HepG2 (cell line): ENCODE measurements around the gene HIVEP2. TPM values are rescaled to one million over a fixed set of nuclear protein-coding genes. Genes with fewer than 3 reads are reported as not detected.

Experiments used
- ATAC-seq: fragments of 200-7000 bp; cut with Tn5 transposase; 3 replicates; pipeline ENCODE4 v1.9.1; 2020; ENCODE audit warnings: mild to moderate bottlenecking, moderate library complexity
- BruUV-seq: library from RNA; stranded (reverse); fragments of 400-500 nt; replicated peaks from 2 replicates; lab custom pipeline; 2021; lab: Mats Ljungman, UMichigan
- CTCF ChIA-PET: fragments of 300-600 bp; formaldehyde crosslinking; extraction: SDS; loops from one replicate; lab custom pipeline; 2021; ENCODE audit warnings: low total read pairs, inconsistent platforms, low intra/inter-chr PET ratio; lab: Yijun Ruan, JAX
- POLR2A ChIA-PET: fragments of 350-600 bp; sonication (Branson Sonifier 250); formaldehyde crosslinking; loops from one replicate; lab custom pipeline; 2020; ENCODE audit warnings: antibody characterized with exemption, inconsistent platforms; lab: Yijun Ruan, JAX
- DNase-seq: peaks from one replicate; pipeline ENCODE4 v3.0.0-alpha.2; 2015; ENCODE audit warnings: low spot score
- FAIRE-seq: peaks from 3 replicates; lab custom pipeline; 2011; peaks lifted over from hg19 to GRCh38; lab: Jason Lieb, UNC
- H2AFZ ChIP-seq: one replicate; pipeline ENCODE4 v1.6.1; 2011; ENCODE audit warnings: low read length, inconsistent platforms
- H3K27ac ChIP-seq: fragments of 300-600 bp; 3 replicates; pipeline ENCODE4 v1.8.0; 2011; ENCODE audit warnings: mixed run types, mild to moderate bottlenecking, mixed read lengths, low read length, inconsistent platforms; ENCODE audit not compliant: insufficient read depth; ENCODE audit errors: extremely low read length
- H3K27me3 ChIP-seq, 2 experiments: fragments of 200-600 bp in 1 of 2; 2 replicates in 1 of 2; 3 replicates in 1 of 2; pipeline versions ENCODE4 v1.6.0 to v1.8.0; 2011; ENCODE audit warnings: low read length in 2 of 2, mild to moderate bottlenecking in 2 of 2, moderate library complexity in 2 of 2, inconsistent platforms in 1 of 2; ENCODE audit not compliant: insufficient read depth in 2 of 2, control insufficient read depth in 1 of 2
- H3K36me3 ChIP-seq, 2 experiments: fragments of 200-600 bp in 1 of 2; replicated peaks in 1 of 2; 2 replicates in 1 of 2; 3 replicates in 1 of 2; pipeline versions ENCODE4 v1.5.1 to v1.8.0; 2011; ENCODE audit warnings: low read length in 2 of 2, inconsistent platforms in 1 of 2; ENCODE audit not compliant: insufficient read depth in 2 of 2, control insufficient read depth in 1 of 2
- H3K4me1 ChIP-seq: 2 replicates; pipeline ENCODE4 v1.5.1; 2012; ENCODE audit warnings: low read length, inconsistent platforms; ENCODE audit not compliant: insufficient read depth
- H3K4me2 ChIP-seq: 2 replicates; pipeline ENCODE4 v1.6.0; 2011; ENCODE audit warnings: low read depth, low read length, inconsistent platforms
- H3K4me3 ChIP-seq, 3 experiments: fragments of 200-600 bp in 1 of 3; sonication (generic), shearing (Covaris generic) in 1 of 3; replicated peaks in 1 of 3; 2 replicates each; pipeline ENCODE4 v1.5.1; 2011 to 2016; ENCODE audit warnings: low read length in 3 of 3, inconsistent platforms in 2 of 3, low read depth in 2 of 3, mild to moderate bottlenecking in 2 of 3, control low read depth in 1 of 3, mixed read lengths in 1 of 3; ENCODE audit not compliant: insufficient read depth in 1 of 3
- H3K79me2 ChIP-seq: one replicate; pipeline ENCODE4 v1.6.1; 2011; ENCODE audit warnings: low read length, inconsistent platforms; ENCODE audit not compliant: insufficient read depth
- H3K9ac ChIP-seq: 2 replicates; pipeline ENCODE4 v1.6.0; 2011; ENCODE audit warnings: mild to moderate bottlenecking, low read depth, low read length, inconsistent platforms; ENCODE audit not compliant: insufficient read depth
- H3K9me3 ChIP-seq: 2 replicates; pipeline ENCODE4 v1.5.1; 2012; ENCODE audit warnings: mild to moderate bottlenecking, low read length
- H4K20me1 ChIP-seq: 2 replicates; pipeline ENCODE4 v1.6.0; 2011; ENCODE audit warnings: inconsistent platforms, mild to moderate bottlenecking, low read length, moderate library complexity; ENCODE audit not compliant: insufficient read depth
- ELK4 ChIP-seq: sonication (generic); formaldehyde crosslinking; IDR thresholded peaks from 2 replicates; pipeline ENCODE4 v1.9.0; 2021; ENCODE audit warnings: missing genetic modification reagents, borderline replicate concordance
- KAT8 ChIP-seq: IDR thresholded peaks from 2 replicates; pipeline ENCODE4 v1.6.1; 2016; ENCODE audit warnings: missing genetic modification reagents, missing compliant biosample characterization
- MBNL3 ChIP-seq: fragments of 250-450 bp; sonication (Bioruptor Pico); conservative IDR thresholded peaks from 2 replicates; pipeline ENCODE4 v1.8.0; 2022; ENCODE audit warnings: mild to moderate bottlenecking, inconsistent platforms
- MTF1 ChIP-seq: sonication (generic); formaldehyde crosslinking; IDR thresholded peaks from 2 replicates; pipeline ENCODE4 v1.5.0; 2020; ENCODE audit warnings: missing genetic modification reagents
- MYNN ChIP-seq: sonication (generic); formaldehyde crosslinking; IDR thresholded peaks from 2 replicates; pipeline ENCODE4 v1.4.0; 2020; ENCODE audit warnings: mild to moderate bottlenecking, low read depth, missing genetic modification reagents
- MZF1 ChIP-seq: sonication (generic); formaldehyde crosslinking; IDR thresholded peaks from 2 replicates; pipeline ENCODE4 v1.8.1; 2023; ENCODE audit warnings: mild to moderate bottlenecking, missing genetic modification reagents, borderline replicate concordance
- PHB2 ChIP-seq: fragments of 450-650 bp; IDR thresholded peaks from 2 replicates; pipeline ENCODE4 v1.6.1; 2018; ENCODE audit not compliant: partially characterized antibody
- PHF20 ChIP-seq: sonication (generic); formaldehyde crosslinking; IDR thresholded peaks from 2 replicates; pipeline ENCODE4 v1.5.0; 2020; ENCODE audit warnings: mild to moderate bottlenecking, missing genetic modification reagents
- ZNF230 ChIP-seq: sonication (generic); formaldehyde crosslinking; IDR thresholded peaks from 2 replicates; pipeline ENCODE4 v1.4.0; 2020; ENCODE audit warnings: mild to moderate bottlenecking, missing genetic modification reagents
- ZNF33B ChIP-seq: sonication (generic); formaldehyde crosslinking; IDR thresholded peaks from 2 replicates; pipeline ENCODE4 v1.5.1; 2020; ENCODE audit warnings: mild to moderate bottlenecking, missing genetic modification reagents
- ZNF432 ChIP-seq: sonication (generic); formaldehyde crosslinking; IDR thresholded peaks from 2 replicates; pipeline ENCODE4 v1.5.0; 2020; ENCODE audit warnings: missing genetic modification reagents, mild to moderate bottlenecking, borderline replicate concordance
- ZNF841 ChIP-seq: sonication (generic); formaldehyde crosslinking; IDR thresholded peaks from 2 replicates; pipeline ENCODE4 v1.8.1; 2023; ENCODE audit warnings: missing genetic modification reagents, borderline replicate concordance
- ZSCAN29 ChIP-seq: sonication (generic); formaldehyde crosslinking; conservative IDR thresholded peaks from 2 replicates; pipeline ENCODE4 v1.4.0; 2020; ENCODE audit warnings: mild to moderate bottlenecking, missing genetic modification reagents
- WGBS: methylation state at CpG from one replicate; pipeline ENCODE4 v1.1.6; 2017; ENCODE audit warnings: low lambda C conversion rate; 5-methylcytosine and 5-hydroxymethylcytosine counted together
- in situ Hi-C: cut with HindIII; loops from 2 replicates; pipeline ENCODE4 v1.10.0; 2017; ENCODE audit warnings: low pct_unique_long_range_greater_than_20kb; ENCODE audit not compliant: extremely low pct_ligation_motif_present
- intact Hi-C: fragments of 100-400 bp; cut with micrococcal nuclease; formaldehyde crosslinking; loops from one replicate; pipeline ENCODE4 v1.10.0; 2022; ENCODE audit not compliant: unreplicated experiment
- polyA plus RNA-seq, 8 experiments: library from polyadenylated mRNA; depleted of rRNA in 3 of 8; stranded (reverse) in 7 of 8; unstranded in 1 of 8; fragments of >200 nt; fragmentation: Illumina TruSeq in 4 of 8; extraction: Trizol in 4 of 8; gene quantifications; 2 replicates each; pipeline versions ENCODE4 v1.2.1 to v1.2.3, GENCODE V29; 2011 to 2016; ENCODE audit warnings: low read depth in 4 of 8, missing spikeins in 1 of 8, mixed read lengths in 1 of 8; ENCODE audit not compliant: insufficient read depth in 1 of 8
- total RNA-seq, 5 experiments: library from RNA; depleted of rRNA; stranded (reverse); fragments of >200 nt; fragmentation: Illumina TruSeq; extraction: Trizol; gene quantifications; 2 replicates each; pipeline ENCODE4 v1.2.3, GENCODE V29; 2016; ENCODE audit warnings: low read depth in 1 of 5
- TF ChIP-seq, protein P1 (sequence below): sonication (generic); formaldehyde crosslinking; IDR thresholded peaks from 2 replicates; pipeline ENCODE4 v1.4.0; 2020; ENCODE audit warnings: missing genetic modification reagents, borderline replicate concordance
- TF ChIP-seq, protein P2 (sequence below): sonication (generic); formaldehyde crosslinking; IDR thresholded peaks from 2 replicates; pipeline ENCODE4 v1.4.0; 2020; ENCODE audit warnings: missing genetic modification reagents
- TF ChIP-seq, protein P3 (sequence below): sonication (generic); formaldehyde crosslinking; IDR thresholded peaks from 2 replicates; pipeline ENCODE4 v1.4.0; 2020; ENCODE audit warnings: missing genetic modification reagents, low read depth, mild to moderate bottlenecking, borderline replicate concordance

HIVEP2 gene
- total and polyA plus RNA-seq, 2 of the 13 experiments (the other 11 are each of a cell fraction or from before 2014, with no cell fraction given): 3.4 to 12.9 TPM

GRCh38 chr6:142796571-142796970 lies 148.4 kb downstream of the HIVEP2 start:
- Histone ChIP-seq H3K4me2 (no peak overlapping the region), H3K4me1 (no peaks in the 10 kb centered on the region), H3K9ac (no peak overlapping the region)
- POLR2A ChIA-PET: no interaction called here
- TF ChIP-seq, protein P1, sequence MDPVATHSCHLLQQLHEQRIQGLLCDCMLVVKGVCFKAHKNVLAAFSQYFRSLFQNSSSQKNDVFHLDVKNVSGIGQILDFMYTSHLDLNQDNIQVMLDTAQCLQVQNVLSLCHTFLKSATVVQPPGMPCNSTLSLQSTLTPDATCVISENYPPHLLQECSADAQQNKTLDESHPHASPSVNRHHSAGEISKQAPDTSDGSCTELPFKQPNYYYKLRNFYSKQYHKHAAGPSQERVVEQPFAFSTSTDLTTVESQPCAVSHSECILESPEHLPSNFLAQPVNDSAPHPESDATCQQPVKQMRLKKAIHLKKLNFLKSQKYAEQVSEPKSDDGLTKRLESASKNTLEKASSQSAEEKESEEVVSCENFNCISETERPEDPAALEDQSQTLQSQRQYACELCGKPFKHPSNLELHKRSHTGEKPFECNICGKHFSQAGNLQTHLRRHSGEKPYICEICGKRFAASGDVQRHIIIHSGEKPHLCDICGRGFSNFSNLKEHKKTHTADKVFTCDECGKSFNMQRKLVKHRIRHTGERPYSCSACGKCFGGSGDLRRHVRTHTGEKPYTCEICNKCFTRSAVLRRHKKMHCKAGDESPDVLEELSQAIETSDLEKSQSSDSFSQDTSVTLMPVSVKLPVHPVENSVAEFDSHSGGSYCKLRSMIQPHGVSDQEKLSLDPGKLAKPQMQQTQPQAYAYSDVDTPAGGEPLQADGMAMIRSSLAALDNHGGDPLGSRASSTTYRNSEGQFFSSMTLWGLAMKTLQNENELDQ (CRISPR knock-in tag): no peak
- no peak for TF ChIP-seq ZNF230
- TF ChIP-seq ZNF33B (CRISPR knock-in tag): no peak
- no peak for TF ChIP-seq ZNF432 (CRISPR knock-in tag)
- no peak for TF ChIP-seq MBNL3 (CRISPR knock-in tag)
- no peak for TF ChIP-seq ZSCAN29 (CRISPR knock-in tag)
- TF ChIP-seq PHF20: no peak
- no peak for TF ChIP-seq KAT8 (CRISPR knock-in tag)
- TF ChIP-seq ELK4 (CRISPR knock-in tag): no peak
- TF ChIP-seq, protein P2, sequence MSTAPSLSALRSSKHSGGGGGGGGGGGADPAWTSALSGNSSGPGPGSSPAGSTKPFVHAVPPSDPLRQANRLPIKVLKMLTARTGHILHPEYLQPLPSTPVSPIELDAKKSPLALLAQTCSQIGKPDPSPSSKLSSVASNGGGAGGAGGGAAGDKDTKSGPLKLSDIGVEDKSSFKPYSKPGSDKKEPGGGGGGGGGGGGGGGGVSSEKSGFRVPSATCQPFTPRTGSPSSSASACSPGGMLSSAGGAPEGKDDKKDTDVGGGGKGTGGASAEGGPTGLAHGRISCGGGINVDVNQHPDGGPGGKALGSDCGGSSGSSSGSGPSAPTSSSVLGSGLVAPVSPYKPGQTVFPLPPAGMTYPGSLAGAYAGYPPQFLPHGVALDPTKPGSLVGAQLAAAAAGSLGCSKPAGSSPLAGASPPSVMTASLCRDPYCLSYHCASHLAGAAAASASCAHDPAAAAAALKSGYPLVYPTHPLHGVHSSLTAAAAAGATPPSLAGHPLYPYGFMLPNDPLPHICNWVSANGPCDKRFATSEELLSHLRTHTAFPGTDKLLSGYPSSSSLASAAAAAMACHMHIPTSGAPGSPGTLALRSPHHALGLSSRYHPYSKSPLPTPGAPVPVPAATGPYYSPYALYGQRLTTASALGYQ: no peak
- TF ChIP-seq MZF1 (CRISPR knock-in tag): no peak
- TF ChIP-seq PHB2: no peak
- no peak for TF ChIP-seq MYNN (CRISPR knock-in tag)
- TF ChIP-seq ZNF841: no peak
- no peak for TF ChIP-seq MTF1 (CRISPR knock-in tag)
- TF ChIP-seq, protein P3, sequence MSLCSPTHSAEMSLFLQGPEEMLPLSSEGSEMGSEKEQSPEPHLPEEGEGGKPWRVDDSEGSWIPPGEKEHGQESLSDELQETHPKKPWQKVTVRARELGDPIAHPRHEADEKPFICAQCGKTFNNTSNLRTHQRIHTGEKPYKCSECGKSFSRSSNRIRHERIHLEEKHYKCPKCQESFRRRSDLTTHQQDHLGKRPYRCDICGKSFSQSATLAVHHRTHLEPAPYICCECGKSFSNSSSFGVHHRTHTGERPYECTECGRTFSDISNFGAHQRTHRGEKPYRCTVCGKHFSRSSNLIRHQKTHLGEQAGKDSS (CRISPR knock-in tag): no peak
- TF ChIP-seq, all 625 proteins: peak for 0
- Histone ChIP-seq H3K79me2 (no peaks in the 10 kb centered on the region), H3K9me3 (no peaks in the 10 kb centered on the region), H3K36me3 (no peaks in the 10 kb centered on the region; a peak in 1 of 5 replicates), H3K4me3 (no peak overlapping the region), H3K27ac (no peak overlapping the region), H3K27me3 (no peaks in the 10 kb centered on the region), H4K20me1 (peaks cover 8% of the 10 kb centered on the region; the same call in 1 of the 2 replicates), H2AFZ (no peak overlapping the region)
- DNase-seq (no peak), ATAC-seq (no peak), FAIRE-seq (no peak)
- no TSS peak for BruUV-seq
- in situ Hi-C loops: no loop called here
- intact Hi-C loops: no loop called here
- CTCF ChIA-PET: no interaction called here
- 98% methylated on average over 5 of the region's 5 CpGs for WGBS
